ENCODE data around the gene SLC16A11. TPM values are rescaled to one million over a fixed set of nuclear protein-coding genes. Genes with fewer than 3 reads are reported as not detected.
"Not testable (repeated sequence)": the region's sequence is repeated elsewhere in the genome, so short reads cannot be mapped to it uniquely, and the experiment has no call there.

Gene SLC16A11
- total RNA-seq (ENCODE audit: low replicate concordance): 3.9 and 10.5 TPM in 2 replicates
- long read RNA-seq: 0 reads

GRCh38 chr17:7043497-7044198 lies at the start of gene SLC16A11:
TSS of gene SLC16A11 (minus strand) at chr17:7044092. CDS start at chr17:7043513, 579 bp downstream.
- Mint-ChIP-seq H3K27me3 (peaks cover 48% of the 10 kb centered on the region), H3K9me3 (no peaks in the 10 kb centered on the region)

GRCh38 chr17:7091311-7092005 lies 47.6 kb upstream of the SLC16A11 start:
- H3K4me3 Mint-ChIP-seq; H3K4me1 Mint-ChIP-seq (ENCODE audit: unreplicated experiment); H3K27ac Mint-ChIP-seq; H3K36me3 Mint-ChIP-seq; DNase-seq (ENCODE audit: extremely low spot score, unreplicated experiment); H3K9me3 Mint-ChIP-seq: not testable (repeated sequence)
- H3K27me3 Mint-ChIP-seq: peaks cover 17% of the 10 kb centered on the region

More at GRCh38 chr17:7043497-7044198, at the start of gene SLC16A11:
- Mint-ChIP-seq H3K36me3 (no peaks in the 10 kb centered on the region), H3K27ac (peak within 1 kb of the TSS; percentile 97), H3K4me1 (ENCODE audit: unreplicated experiment) (peaks cover 19% of the 10 kb centered on the region), H3K4me3 (peak within 1 kb of the TSS; percentile 80)
- TF ChIP-seq, protein P1, sequence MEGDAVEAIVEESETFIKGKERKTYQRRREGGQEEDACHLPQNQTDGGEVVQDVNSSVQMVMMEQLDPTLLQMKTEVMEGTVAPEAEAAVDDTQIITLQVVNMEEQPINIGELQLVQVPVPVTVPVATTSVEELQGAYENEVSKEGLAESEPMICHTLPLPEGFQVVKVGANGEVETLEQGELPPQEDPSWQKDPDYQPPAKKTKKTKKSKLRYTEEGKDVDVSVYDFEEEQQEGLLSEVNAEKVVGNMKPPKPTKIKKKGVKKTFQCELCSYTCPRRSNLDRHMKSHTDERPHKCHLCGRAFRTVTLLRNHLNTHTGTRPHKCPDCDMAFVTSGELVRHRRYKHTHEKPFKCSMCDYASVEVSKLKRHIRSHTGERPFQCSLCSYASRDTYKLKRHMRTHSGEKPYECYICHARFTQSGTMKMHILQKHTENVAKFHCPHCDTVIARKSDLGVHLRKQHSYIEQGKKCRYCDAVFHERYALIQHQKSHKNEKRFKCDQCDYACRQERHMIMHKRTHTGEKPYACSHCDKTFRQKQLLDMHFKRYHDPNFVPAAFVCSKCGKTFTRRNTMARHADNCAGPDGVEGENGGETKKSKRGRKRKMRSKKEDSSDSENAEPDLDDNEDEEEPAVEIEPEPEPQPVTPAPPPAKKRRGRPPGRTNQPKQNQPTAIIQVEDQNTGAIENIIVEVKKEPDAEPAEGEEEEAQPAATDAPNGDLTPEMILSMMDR (conservative IDR thresholded peaks at IDR 0.05): no peak
- no peak for DNase-seq (ENCODE audit: extremely low spot score, unreplicated experiment)

- H3K36me3 Mint-ChIP-seq; H3K27me3 Mint-ChIP-seq; H3K4me1 Mint-ChIP-seq (ENCODE audit: unreplicated experiment); H3K4me3 Mint-ChIP-seq; DNase-seq (ENCODE audit: extremely low spot score, unreplicated experiment); H3K9me3 Mint-ChIP-seq; H3K27ac Mint-ChIP-seq: not testable (repeated sequence)
Measured at GRCh38 chr17:7089570-7089969, 45.7 kb upstream of the SLC16A11 start.

DNA sequence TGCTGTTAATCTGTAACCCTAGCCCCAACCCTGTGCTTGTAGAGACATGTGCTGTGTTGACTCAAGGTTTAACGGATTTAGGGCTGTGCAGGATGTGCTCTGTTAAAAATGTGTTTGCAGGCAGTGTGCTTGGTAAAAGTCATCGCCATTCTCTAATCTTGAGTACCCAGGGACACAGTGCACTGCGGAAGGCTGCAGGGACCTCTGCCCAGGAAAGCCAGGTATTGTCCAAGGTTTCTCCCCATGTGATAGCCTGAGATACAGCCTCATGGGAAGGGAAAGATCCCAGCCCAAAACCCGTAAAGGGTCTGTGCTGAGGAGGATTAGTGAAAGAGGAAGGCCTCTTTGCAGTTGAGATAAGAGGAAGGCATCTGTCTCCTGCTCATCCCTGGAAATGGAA lies 44.5 kb upstream of the SLC16A11 start:
- DNase-seq (ENCODE audit: extremely low spot score, unreplicated experiment); H3K4me3 Mint-ChIP-seq; H3K36me3 Mint-ChIP-seq; H3K9me3 Mint-ChIP-seq; H3K27ac Mint-ChIP-seq; H3K4me1 Mint-ChIP-seq (ENCODE audit: unreplicated experiment); H3K27me3 Mint-ChIP-seq: not testable (repeated sequence)

DNA sequence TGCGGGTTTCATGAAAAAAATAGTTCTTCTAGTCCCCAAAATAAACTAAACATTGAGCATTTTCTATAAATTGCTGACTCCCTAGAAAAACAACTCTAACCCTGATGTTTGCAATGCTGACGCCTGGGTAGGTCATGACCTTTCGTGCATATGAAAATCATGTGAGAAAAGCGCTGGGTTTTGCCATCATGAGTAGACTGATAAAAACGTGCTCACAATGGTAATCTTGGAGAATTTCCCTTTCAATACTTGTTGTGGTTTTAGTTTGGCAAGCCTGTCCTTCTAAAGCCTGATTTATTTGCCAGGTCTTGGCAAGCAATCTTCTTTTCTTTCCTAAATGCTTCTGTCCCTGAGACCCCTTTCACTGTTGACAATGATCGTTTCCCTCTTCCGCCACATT lies 40.2 kb upstream of the SLC16A11 start:
- Mint-ChIP-seq H3K4me3 (no peak overlapping the region), H3K36me3 (no peaks in the 10 kb centered on the region), H3K9me3 (no peaks in the 10 kb centered on the region), H3K27ac (no peak overlapping the region), H3K27me3 (peaks cover 7% of the 10 kb centered on the region), H3K4me1 (ENCODE audit: unreplicated experiment) (no peaks in the 10 kb centered on the region)
- TF ChIP-seq, protein P1 (conservative IDR thresholded peaks at IDR 0.05): no peak
- DNase-seq (ENCODE audit: extremely low spot score, unreplicated experiment): no peak

GRCh38 chr17:7083592-7083991 lies 39.7 kb upstream of the SLC16A11 start:
- Mint-ChIP-seq H3K9me3 (no peaks in the 10 kb centered on the region), H3K4me1 (ENCODE audit: unreplicated experiment) (no peaks in the 10 kb centered on the region), H3K27me3 (peaks cover 12% of the 10 kb centered on the region), H3K4me3 (no peak overlapping the region), H3K27ac (no peak overlapping the region), H3K36me3 (no peaks in the 10 kb centered on the region)
- TF ChIP-seq, protein P1 (conservative IDR thresholded peaks at IDR 0.05): no peak
- DNase-seq (ENCODE audit: extremely low spot score, unreplicated experiment): no peak

GRCh38 chr17:7081341-7082062 lies 37.6 kb upstream of the SLC16A11 start:
- H3K27me3 Mint-ChIP-seq: peaks cover 13% of the 10 kb centered on the region
- no peak overlapping the region for H3K27ac Mint-ChIP-seq
- no peak overlapping the region for H3K4me3 Mint-ChIP-seq
- H3K9me3 Mint-ChIP-seq: no peaks in the 10 kb centered on the region
- no peaks in the 10 kb centered on the region for H3K36me3 Mint-ChIP-seq
- DNase-seq (ENCODE audit: extremely low spot score, unreplicated experiment): no peak
- TF ChIP-seq, protein P1 (conservative IDR thresholded peaks at IDR 0.05): no peak
- H3K4me1 Mint-ChIP-seq (ENCODE audit: unreplicated experiment): no peaks in the 10 kb centered on the region

Data from type B pancreatic cell (in vitro differentiated cells).